HL-60 (cell line): Measurements from ENCODE around the gene FUT9.

Source experiments
- DNase-seq, 2 experiments: peaks; one replicate each; pipeline ENCODE4 v3.0.0-alpha.2; 2010 to 2020; ENCODE audit warnings: low read depth in 1 of 2, low spot score in 1 of 2
- H3K27ac ChIP-seq: fragments of 250-450 bp; sonication (Bioruptor Pico); replicated peaks from 2 replicates; pipeline ENCODE4 v1.5.1; 2020; ENCODE audit warnings: mild to moderate bottlenecking, moderate library complexity
- H3K27me3 ChIP-seq: fragments of 250-450 bp; sonication (Bioruptor Pico); 2 replicates; pipeline ENCODE4 v1.5.1; 2021; ENCODE audit warnings: mild to moderate bottlenecking, moderate library complexity; ENCODE audit not compliant: insufficient read depth, poor library complexity, severe bottlenecking
- H3K4me3 ChIP-seq: replicated peaks from 2 replicates; pipeline ENCODE4 v1.5.1; 2011; ENCODE audit warnings: mild to moderate bottlenecking, control low read depth, low read length; ENCODE audit not compliant: insufficient read depth
- GABPA ChIP-seq: IDR thresholded peaks from 2 replicates; pipeline ENCODE4 v1.6.1; 2012; ENCODE audit warnings: low read depth
- POLR2AphosphoS5 ChIP-seq: IDR thresholded peaks from 2 replicates; pipeline ENCODE4 v1.6.1; 2012; ENCODE audit warnings: low read depth
- SPI1 ChIP-seq: IDR thresholded peaks from 2 replicates; pipeline ENCODE4 v1.6.1; 2012; ENCODE audit warnings: low read depth, mild to moderate bottlenecking, borderline replicate concordance
- TF ChIP-seq, protein P1 (sequence below): IDR thresholded peaks from 2 replicates; pipeline ENCODE4 v1.6.1; 2012; ENCODE audit warnings: low read depth; ENCODE audit not compliant: insufficient replicate concordance
- TF ChIP-seq, protein P2 (sequence below): IDR thresholded peaks from one replicate; pipeline ENCODE4 v1.5.1; 2011; ENCODE audit warnings: low read length, control low read depth, inconsistent platforms; ENCODE audit not compliant: insufficient read depth

FUT9 gene

DNA sequence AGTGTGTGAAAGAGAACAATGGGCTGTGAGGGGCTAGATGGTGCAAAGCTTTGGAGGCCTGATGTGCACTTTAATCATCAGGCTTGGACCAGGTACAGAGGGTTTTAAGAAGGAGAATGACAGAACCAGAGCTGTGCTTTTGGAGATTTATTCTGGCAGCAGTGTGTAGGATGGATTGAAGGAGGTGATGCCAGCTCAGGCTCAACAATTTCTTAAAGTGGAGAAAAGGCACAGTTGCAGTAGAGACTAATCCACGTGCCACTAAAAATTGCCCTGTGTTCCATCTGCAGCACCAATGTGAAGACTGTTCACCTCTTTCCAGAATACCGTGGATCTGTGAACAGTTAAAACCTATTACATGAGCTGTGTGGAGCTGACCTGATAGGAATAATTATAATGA lies 134.7 kb downstream of the FUT9 start:
- Histone ChIP-seq H3K27ac (no peak overlapping the region), H3K27me3 (no peaks in the 10 kb centered on the region), H3K4me3 (no peak overlapping the region)
- no peak for DNase-seq
- TF ChIP-seq, protein P1, sequence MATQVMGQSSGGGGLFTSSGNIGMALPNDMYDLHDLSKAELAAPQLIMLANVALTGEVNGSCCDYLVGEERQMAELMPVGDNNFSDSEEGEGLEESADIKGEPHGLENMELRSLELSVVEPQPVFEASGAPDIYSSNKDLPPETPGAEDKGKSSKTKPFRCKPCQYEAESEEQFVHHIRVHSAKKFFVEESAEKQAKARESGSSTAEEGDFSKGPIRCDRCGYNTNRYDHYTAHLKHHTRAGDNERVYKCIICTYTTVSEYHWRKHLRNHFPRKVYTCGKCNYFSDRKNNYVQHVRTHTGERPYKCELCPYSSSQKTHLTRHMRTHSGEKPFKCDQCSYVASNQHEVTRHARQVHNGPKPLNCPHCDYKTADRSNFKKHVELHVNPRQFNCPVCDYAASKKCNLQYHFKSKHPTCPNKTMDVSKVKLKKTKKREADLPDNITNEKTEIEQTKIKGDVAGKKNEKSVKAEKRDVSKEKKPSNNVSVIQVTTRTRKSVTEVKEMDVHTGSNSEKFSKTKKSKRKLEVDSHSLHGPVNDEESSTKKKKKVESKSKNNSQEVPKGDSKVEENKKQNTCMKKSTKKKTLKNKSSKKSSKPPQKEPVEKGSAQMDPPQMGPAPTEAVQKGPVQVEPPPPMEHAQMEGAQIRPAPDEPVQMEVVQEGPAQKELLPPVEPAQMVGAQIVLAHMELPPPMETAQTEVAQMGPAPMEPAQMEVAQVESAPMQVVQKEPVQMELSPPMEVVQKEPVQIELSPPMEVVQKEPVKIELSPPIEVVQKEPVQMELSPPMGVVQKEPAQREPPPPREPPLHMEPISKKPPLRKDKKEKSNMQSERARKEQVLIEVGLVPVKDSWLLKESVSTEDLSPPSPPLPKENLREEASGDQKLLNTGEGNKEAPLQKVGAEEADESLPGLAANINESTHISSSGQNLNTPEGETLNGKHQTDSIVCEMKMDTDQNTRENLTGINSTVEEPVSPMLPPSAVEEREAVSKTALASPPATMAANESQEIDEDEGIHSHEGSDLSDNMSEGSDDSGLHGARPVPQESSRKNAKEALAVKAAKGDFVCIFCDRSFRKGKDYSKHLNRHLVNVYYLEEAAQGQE, result no peak
- TF ChIP-seq POLR2AphosphoS5 (no peak), SPI1 (no peak), GABPA (no peak)
- TF ChIP-seq, protein P2, sequence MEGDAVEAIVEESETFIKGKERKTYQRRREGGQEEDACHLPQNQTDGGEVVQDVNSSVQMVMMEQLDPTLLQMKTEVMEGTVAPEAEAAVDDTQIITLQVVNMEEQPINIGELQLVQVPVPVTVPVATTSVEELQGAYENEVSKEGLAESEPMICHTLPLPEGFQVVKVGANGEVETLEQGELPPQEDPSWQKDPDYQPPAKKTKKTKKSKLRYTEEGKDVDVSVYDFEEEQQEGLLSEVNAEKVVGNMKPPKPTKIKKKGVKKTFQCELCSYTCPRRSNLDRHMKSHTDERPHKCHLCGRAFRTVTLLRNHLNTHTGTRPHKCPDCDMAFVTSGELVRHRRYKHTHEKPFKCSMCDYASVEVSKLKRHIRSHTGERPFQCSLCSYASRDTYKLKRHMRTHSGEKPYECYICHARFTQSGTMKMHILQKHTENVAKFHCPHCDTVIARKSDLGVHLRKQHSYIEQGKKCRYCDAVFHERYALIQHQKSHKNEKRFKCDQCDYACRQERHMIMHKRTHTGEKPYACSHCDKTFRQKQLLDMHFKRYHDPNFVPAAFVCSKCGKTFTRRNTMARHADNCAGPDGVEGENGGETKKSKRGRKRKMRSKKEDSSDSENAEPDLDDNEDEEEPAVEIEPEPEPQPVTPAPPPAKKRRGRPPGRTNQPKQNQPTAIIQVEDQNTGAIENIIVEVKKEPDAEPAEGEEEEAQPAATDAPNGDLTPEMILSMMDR, result no peak

DNA sequence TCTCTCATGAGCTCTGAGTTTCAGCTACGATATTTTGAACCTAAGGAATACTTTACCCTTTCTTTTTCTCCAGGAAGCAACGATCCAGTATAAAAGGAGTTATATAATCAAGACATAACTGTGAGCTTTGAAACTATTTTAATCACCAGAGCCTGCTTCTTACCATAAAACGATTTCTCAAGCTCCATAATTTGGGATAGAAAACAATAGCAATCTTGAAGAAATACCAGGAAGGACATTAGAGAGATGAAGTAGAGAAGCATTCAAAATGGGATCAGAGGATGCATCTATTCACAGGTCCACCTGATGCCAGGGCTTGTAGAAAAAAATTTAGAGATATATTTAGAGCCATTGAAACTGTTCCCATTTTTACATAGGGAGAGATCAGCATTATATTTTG lies 135.9 kb downstream of the FUT9 start:
- H3K4me3 ChIP-seq, result no peak overlapping the region
- H3K27me3 ChIP-seq, result no peaks in the 10 kb centered on the region
- TF ChIP-seq GABPA (no peak), SPI1 (no peak), POLR2AphosphoS5 (no peak)
- TF ChIP-seq, protein P2, result no peak
- TF ChIP-seq, protein P1, result no peak
- no peak for DNase-seq
- H3K27ac ChIP-seq, result no peak overlapping the region

DNA sequence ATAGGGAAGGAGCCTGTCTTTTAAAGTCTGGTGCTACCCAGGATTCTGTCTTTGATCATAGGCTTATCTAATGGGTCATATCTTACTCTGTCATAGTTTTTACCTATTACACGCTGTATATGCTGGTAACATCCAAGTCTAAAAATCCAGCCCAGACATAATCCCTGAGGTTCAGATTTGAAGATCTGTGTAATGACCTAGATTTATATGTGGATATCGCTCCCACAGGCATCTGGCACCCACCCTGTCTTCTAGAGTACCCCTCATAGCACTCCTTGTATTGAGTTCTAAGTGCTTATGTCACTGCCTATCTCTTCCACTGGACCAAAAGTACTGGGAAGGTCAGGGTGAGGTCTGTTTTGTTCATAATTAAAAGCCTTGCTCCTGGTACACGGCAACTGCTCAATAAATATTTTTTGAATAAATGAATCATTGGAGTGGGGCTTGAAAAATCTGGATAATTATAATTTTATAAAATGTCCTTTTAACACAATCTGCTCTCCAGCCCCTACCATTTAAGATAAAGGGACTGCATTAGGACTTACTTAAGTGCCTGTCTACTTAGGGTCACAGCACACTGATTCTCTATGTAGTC lies 136.4 kb downstream of the FUT9 start:
- TF ChIP-seq, protein P1, result no peak
- TF ChIP-seq GABPA (no peak), POLR2AphosphoS5 (no peak), SPI1 (no peak)
- TF ChIP-seq, protein P2, result no peak

More for the DNA sequence above, 136.4 kb downstream of the FUT9 start:
- no peaks in the 10 kb centered on the region for H3K27me3 ChIP-seq
- no peak overlapping the region for H3K27ac ChIP-seq
- DNase-seq, result no peak
- no peak overlapping the region for H3K4me3 ChIP-seq
